EH (cell line): ENCODE measurements around the gene NKD2.
"Not testable (repeated sequence)": the region's sequence is repeated elsewhere in the genome, so short reads cannot be mapped to it uniquely, and the experiment has no call there.

Experiments
- DNase-seq: peaks from one replicate; pipeline ENCODE4 v3.0.0-alpha.2; 2015; ENCODE audit warnings: low read depth

NKD2 gene, protein sequence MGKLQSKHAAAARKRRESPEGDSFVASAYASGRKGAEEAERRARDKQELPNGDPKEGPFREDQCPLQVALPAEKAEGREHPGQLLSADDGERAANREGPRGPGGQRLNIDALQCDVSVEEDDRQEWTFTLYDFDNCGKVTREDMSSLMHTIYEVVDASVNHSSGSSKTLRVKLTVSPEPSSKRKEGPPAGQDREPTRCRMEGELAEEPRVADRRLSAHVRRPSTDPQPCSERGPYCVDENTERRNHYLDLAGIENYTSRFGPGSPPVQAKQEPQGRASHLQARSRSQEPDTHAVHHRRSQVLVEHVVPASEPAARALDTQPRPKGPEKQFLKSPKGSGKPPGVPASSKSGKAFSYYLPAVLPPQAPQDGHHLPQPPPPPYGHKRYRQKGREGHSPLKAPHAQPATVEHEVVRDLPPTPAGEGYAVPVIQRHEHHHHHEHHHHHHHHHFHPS

DNA sequence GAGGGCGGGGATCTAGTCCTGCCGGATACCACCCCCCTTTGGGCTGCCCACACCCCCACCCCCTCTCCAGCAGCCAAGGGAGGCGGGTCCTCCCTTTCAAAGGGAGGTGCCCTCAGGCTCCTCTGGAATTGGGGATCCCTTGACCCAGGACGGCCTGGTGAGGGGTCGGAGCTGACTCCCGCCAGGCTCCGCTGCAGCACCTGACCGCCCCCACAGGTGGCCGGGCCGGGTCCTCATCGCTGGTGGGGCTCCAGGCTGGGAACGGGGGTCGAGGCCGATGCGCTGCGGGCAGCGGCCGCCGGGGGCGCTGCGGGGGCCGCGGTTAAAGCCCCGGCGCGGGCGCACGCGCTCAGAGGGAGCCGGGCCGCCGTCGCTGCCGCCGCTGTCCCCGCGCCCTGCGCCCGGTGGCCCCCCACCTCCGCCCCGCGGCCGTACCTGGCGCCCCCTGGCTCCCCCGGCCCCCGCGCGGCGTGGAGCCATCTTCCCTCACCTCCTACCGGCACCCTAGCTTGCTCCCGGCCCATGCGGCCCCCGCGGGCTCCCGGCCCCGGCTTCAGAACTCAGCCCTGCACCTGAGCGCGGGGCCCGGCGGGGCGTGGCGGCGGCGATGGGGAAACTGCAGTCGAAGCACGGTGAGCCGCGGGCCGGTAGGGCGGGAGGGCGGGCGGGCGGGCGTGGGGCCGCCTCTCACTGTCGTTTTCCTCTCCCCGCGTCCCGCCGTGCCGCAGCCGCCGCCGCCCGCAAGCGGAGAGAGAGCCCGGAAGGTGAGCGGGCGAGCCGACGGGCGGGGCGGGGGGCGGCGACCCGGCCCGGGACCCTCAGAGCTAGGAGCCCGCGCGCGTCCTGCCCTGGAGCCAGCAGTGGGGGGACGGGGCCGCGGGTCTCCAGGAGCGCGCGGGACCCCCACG, at the start of gene NKD2:
TSS of gene NKD2 (plus strand) at position 352 of the 908 bp plus-strand sequence. CDS start at position 608, 256 bp downstream.
- no peak for DNase-seq

DNA sequence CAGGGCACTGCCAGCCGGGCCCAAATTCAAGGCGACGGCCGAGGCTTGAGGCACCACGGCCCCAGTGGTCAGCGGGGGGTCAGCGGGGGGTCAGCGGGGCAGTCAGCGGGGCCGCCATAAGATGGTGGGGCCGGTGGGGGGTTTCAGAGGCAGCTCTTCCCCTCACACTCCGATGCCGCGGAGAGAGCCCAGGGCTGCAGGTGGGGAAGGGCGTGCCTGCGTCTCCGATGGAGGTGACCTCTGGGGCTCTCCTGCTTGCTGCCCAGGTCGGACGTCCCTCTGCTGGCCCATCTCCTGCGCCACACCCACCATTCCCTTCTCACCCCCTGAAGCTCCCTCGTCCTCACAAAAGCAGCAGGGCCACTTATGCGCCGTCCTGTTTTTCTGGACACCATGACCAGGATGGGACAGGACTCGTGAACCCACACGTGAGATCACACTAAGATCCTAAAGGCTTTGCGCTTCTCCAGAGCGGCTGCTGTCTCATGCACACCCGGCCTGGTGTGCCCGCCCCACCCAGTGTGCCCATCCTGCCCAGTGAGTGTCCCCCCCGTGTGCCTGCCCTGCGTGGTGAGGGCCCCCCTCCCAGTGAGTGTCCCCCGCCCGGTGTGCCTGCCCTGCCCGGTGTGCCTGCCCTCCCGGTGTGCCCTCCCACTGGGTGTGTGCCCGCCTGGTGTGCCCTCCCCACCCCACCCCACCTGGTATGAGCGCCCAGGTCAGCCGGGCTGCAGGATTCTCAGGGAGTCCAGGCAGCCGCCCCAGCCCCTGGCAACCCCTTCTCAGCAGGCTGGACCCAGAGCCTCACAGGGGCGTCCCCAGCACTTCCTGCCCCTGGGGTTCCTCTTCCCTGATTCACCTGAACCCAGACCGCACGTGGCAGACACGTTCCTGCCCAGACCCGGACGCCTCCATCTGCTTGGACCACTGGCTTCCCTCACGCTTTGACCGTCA, 48.7 kb upstream of the NKD2 start:
- no peak for DNase-seq

DNA sequence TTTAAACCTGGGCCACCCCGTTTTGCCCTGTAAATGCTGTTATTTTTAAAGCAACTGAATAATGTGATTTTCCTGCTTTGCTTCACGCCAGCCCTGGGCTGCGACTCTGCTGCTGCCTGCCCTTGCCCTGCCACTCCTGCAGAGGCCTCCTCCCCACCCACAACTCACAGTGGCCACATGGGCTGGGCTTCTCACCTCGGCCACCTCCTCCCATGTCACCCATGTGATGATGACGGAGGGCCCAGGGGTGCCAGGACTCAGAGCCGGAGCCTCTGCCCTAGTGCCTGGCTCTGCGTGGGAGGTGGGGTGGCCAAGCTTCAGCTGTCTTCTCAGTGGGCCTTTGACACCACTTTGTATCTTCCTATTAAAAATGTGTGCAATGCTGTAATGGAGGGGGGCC, 48.1 kb upstream of the NKD2 start:
- no peak for DNase-seq

DNA sequence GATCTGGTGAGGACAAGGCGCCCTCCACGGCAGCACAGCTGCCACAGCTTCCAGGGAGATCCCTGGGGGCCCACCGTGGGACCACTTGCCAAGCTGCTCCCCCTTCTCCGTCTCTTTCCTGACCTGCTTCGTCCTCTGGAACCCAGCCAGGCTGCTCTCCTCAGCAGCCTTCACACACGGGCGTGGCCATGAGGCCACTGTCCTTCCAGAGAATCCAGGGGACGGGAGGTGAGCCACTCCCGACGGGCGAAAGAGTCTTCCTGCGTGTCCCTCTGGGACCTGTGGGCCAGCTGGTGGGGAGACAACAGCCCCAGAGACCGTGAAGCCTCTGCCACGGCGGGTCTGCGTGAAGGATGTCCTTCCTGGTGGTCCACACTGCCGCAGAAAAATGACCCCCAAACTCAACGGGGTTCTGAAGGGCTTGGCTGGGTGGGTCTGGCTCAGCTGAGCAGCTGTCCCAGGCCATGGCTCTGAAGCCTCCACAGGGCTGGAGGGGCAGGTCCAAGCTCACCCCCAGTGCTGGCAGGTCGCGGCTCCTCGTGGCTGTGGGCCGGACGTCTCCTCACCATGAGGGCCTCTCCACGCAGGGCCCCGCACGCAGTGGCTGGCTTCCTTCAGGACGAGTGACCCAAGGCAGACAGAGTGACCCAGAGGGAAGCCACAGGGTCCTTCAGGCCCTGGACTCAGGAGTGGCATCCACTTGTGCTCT, 47.4 kb upstream of the NKD2 start:
- DNase-seq = no peak

DNA sequence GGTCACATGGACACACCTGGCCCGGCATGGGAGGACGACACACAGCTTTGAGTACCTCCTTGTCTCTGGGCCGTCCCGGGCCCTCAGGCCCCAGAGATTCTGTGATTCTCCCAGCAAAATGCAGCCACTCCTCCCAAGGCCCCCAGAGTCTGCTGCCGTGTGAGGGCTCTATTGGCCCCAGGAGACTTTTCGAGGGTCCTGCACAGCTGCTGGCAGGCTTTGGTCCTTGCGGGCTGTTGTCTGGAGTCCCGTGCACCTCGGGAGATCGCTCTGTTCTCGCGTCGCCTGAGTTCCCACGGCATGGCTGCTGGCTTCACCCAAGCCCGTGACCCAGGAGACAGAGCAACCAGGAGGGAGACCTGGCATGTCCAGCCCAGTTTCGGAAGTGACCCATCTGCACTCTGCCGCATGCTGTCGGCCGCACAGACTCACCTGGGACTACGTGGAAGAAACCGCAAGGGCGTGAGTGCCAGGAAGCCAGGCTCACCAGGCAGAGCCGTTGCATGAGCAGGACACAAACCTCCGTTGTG, 46.8 kb upstream of the NKD2 start:
- no peak for DNase-seq

DNA sequence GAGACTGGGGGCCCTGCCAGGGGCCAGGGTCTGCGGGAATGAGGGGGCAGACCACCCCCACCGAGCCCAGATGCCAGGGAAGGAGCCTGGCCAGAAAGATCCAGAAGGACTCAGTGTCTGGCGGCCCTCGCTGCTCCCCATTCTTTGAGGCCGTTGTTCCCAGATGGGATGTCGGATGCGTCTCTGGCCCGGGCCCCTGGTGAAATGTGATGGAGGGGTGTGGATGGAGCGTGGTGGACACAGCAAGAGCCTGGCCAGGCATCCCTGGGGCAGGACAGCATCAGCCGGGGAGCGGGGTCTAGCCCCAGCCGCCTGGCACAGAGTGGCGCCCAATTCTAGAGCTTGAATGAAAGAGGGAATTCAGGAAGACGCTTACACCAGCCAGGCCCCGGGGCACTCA, 46.2 kb upstream of the NKD2 start:
- DNase-seq = no peak

DNA sequence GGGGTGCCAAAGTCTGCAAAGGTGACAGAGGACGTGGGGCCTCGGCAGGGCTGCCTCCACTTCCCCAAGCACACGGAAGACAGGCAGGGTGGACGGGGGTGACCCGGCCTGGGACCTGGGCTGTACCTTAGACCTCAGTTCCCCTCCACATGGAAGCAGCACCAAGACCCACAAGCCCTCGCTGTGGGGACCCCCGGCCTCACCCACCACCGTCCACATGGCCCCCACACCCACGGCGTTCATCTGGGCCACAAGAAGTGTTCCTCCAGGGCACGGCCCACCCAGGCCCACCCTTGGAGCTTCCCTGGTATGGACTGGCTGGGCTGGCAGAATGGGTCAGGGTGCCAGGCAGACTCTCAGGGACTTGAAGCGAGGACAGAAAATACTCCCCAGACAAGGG, 45.8 kb upstream of the NKD2 start:
- no peak for DNase-seq

DNA sequence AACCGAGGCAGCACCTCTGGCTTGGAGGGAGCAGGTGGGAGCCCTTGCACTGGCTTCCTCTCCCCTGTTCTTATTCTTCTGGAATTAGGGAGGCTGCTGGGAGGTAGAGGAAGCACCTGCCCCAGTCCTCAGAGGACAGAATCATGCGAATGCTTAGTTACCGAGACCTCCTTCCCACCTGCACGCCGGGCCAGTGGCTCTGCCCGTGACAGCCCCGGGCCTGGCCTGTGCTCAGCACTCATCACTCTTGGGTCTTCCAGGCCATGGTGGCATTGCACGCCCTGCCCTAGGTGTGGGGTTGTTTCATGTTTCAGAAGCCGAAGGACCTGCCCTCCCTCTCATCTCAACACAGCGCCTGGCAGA, 45.3 kb upstream of the NKD2 start:
- DNase-seq = no peak

DNA sequence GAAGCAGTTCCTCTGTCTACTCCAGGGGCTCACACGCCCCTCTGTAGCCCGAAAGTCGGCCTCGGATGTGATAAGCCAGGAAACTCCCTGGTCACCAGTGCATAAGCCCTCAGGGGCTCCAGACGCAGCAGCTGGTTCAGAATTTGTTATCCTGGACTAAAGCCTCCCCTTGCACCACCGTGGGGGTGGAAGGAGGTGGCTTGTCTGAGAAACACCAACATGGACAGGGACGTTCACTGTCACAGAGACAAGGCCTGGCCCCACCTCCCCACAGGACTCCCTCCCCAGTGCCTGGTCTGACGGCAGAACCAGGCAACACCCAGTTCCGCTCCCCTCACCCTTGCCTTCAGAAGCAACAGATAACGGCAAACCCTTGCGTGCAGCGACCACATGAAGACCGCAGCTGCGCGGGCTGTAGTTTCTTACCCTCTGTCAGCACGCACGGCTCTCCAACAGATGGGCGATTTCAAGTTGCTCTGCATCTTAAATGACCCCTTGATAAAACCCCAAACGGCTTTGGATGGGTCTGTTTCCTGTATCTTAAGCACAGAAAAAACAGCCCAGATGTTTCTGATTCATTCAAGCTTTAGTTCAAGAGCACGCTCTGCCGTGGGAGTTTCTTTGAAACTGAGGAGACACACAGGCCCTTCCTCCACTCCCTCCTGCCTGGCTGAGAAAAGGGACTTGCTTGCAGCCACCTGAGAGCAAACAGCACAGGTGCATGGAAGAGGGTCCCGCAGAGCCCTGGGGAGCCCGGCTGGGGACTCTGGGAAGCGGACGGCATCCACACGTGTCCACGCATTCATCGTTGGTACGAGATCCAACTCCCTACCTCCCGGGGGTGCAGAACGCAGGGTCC, 44.7 kb upstream of the NKD2 start:
- DNase-seq = peak; percentile 52

DNA sequence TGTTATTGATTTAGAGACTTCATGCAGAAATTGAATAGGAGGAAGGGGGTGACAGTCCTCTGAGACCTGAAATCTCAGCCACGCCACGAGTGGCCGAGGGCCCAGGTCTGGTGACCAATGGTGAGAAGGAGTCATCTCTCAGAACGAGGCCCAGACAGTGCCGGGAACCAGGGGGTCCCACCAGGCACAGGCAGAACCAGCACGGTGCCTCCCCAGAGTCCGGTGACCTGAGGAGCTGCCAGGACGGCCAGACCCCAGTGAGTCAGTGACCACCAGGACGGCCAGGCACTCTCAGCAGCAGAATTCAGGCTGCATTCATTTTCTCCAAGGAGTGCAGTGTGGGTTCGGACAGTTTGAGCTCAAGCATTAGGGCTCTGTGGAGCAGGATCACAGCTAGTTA, 43.8 kb upstream of the NKD2 start:
- no peak for DNase-seq

DNA sequence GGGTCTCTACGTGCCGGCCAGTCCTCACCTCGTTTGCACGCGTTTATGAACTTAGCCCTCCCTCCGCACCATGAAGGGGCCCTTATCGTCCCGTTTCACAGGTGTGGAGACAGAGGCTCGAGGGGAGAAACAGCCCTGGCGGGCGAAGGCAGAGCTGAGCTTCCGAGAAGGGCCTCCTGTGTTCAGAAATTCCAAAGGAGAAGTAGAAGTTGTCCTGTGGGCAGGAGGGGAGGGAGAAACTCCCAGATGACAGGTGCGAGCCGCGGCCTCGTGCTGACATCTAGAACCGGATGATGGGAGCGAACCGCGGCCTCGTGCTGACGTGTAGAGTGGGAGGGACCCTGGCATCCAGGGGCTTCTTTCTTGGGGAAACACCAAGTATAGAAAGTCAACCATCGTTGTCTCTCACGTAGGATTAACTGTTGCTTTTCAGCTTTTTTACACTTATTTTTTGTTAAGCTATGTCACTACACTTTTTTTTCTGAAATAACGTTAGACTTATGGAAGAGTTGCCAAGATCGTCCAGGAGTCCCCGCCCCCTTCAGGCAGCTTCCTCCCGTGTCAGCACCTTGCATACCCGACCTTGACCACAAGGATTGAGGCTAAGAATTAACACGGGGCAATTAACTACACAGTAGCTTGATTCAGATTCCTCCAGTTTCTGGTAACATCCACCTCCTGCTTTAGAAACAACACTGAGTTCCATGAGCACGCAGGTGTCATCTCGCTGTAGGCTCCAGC, 42.8 kb upstream of the NKD2 start:
- DNase-seq = no peak

DNA sequence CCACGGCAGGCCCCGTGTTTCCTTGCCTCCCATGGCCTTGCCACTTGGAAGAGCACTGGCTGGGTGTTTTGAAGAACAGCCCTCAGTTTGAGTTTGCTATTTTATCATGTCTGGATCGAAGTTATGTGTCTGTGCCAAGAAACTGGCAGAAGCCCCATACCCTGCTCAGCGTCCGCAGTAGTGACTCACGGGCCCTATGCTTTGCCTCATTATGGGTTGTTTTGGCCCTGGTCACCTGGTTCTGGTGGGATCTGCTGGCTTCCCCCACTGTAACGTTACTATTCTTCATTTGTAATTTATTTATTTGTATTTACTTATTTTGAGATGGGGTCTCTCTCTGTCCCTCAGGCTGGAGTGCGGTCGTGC, 42.3 kb upstream of the NKD2 start:
- no peak for DNase-seq

DNA sequence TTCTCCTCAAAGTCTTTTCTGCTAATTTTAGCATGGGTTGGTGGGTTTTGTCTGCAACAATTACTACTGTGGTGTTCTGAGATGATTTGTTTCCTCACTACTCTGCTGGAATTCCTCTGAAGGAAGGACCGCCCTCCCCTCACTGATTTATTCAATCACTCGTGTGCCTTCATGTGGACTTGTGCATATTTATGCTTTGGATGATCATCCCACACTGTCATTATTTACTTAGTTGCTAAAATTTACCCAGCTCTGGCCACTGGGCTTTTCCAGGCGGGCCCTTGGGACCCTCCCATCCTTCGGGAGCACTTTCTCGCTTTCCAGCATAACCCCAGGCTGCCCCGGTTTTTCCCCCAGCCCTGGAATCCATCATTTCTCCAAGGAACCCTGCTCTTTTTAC, 41.7 kb upstream of the NKD2 start:
- DNase-seq = no peak

DNA sequence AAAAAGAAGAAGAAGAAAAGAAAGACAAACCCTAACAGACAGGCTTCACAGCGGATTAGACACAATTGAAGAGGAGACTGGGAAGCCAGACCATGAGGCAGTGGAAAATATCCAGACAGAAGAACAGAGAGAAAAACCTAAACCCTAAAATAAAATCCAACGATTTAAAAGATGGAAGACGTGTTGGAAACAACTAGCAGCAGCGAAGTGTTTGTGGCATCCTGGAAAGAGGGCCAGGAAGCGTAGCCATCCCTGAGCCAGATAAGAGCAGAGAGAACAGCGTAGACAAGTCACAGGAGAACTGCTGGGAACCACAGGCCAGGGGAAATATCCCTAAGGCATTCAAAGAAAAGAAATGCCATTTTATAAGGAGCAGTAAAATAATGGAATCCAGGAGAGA, 39.7 kb upstream of the NKD2 start:
- no peak for DNase-seq

DNA sequence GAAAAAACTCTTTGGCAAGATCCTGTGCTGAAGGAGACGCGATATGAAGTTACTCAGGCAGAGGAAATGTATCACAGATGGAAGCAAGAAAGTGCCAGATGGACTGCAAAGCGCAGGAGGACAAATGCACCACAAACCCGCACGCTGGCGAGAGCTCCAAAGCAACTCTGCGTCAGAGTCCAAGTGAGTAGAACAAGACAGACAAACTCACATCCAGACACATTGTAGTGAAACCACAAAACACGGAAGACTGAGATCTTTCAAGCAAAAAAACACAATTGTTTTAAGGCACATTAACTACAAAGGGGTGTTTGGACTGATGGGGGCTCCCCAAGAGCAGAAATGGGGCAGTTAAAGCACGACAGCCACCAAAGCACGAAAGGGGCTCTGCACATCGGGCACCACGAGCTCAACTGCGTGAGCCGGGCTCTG, 39.2 kb upstream of the NKD2 start:
- DNase-seq = peak; percentile 26

DNA sequence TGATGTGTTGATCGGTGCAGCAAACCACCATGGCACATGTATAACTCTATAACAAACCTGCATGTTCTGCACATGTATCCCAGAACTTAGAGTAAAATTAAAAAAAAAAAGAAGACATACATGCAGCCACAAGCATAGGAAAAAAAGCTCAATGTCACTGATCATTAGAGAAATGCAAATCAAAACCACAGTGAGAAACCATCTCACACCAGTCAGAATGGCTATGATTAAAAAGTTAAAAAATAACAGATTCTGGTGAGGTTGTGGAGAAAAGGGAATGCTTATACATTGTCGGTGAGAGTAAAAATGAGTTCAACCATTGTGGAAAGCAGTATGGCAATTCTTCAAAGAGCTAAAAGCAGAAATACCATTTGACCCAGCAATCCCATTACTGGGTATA, 36.0 kb upstream of the NKD2 start:
- DNase-seq = not testable (repeated sequence)

DNA sequence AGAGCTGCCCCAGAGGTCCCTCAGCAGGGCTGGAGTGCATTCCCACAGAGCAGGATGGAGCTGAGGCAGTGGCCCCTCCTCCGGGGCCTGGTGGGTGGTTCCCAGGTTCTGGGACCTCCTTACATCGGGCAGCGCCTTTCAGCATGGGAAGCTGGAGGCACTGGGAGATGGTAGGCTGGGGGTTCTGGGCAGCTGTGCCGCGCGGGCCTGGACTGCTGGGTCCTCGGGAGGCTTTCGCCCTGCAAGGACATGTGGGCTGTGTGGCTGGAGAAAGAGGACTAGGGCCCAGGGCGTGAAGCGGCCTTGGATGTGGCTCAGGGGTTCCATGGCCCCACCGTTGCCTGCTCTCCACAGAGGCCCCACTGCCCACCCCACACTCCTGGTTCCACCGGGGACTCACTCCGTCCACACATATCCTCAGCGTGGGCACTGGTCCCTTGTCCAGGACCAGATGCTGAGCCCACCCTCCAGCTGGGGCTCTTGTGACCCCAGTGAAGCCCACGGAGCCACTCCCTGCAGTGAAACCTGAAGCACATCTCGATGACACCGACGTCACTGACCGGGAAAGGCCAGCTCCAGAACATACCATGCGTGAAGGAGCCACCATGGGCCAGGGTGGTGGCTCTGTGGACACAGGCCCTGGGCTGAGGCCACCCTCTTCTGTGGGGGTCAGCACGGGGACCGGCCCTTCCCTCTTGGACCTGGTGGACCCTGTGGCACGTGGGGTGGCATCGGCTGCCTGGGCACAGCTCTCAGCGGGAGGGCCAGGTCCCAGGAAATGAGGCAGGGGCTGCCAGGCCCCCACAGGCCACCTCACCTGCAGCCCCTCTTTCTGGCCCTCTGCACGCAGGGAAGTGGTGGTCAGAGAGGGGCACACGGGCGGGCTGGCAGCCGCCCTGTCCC, 31.5 kb upstream of the NKD2 start:
- DNase-seq = no peak

DNA sequence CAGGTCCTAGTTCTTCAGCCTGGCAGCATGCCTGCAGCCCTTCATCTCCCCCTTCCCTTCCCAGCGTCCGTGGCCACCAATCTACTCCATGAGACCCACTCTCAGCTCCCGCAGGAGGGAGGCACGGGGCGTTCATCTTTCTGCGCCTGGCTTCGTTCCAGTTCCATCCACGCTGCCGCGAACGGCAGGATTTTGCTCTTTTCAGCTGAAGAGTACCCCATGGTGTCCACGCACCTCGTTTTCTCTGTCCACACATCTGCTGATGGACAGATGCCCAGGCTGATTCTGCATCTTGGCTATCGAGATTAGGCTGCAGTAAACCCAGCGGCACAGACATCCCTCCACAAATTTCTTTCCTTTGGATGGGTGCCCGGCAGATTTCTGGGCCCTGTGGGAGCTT, 30.5 kb upstream of the NKD2 start:
- DNase-seq = no peak
